Stimulated activated CD8-positive, alpha-beta memory T cell treated with anti-CD3 and anti-CD28 coated beads, Interleukin-12 subunit alpha, Interleukin-12 subunit beta, amount 100 ng/mL, for 24 hours (primary cell): ENCODE results near the gene ADAM12.
"Not testable (repeated sequence)": the region's sequence is repeated elsewhere in the genome, so short reads cannot be mapped to it uniquely, and the experiment has no call there.

Experiments
- DNase-seq: peaks from one replicate; pipeline ENCODE4 v3.0.0-alpha.2; 2020; ENCODE audit errors: extremely low read depth

The ADAM12 gene

DNA sequence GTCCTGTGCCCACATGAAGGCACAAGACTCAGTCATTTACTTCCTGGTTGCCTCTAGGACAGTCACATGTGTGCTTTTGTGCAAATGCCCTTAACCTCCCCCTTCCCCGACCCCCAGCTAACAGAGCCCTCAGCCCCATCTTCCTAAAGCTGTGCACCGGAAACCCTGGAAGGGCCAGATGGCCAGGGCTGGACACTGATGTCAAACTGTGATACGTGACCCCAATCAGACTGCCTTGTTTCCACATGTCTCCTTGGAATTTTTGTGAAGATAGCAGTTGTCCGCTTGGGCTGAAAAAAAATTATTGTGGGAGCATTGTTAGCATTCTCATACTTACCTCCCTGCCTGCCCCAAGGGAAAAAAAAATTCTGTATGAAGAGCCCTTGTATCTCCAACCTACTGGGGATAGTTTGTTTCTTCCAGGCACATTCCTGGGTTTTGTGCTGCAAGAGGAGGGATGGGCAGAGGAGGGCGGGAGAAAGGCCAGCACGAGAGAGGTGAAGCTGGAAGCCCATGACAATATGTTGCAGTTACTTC, 17.0 kb upstream of the ADAM12 start:
- DNase-seq = no peak

DNA sequence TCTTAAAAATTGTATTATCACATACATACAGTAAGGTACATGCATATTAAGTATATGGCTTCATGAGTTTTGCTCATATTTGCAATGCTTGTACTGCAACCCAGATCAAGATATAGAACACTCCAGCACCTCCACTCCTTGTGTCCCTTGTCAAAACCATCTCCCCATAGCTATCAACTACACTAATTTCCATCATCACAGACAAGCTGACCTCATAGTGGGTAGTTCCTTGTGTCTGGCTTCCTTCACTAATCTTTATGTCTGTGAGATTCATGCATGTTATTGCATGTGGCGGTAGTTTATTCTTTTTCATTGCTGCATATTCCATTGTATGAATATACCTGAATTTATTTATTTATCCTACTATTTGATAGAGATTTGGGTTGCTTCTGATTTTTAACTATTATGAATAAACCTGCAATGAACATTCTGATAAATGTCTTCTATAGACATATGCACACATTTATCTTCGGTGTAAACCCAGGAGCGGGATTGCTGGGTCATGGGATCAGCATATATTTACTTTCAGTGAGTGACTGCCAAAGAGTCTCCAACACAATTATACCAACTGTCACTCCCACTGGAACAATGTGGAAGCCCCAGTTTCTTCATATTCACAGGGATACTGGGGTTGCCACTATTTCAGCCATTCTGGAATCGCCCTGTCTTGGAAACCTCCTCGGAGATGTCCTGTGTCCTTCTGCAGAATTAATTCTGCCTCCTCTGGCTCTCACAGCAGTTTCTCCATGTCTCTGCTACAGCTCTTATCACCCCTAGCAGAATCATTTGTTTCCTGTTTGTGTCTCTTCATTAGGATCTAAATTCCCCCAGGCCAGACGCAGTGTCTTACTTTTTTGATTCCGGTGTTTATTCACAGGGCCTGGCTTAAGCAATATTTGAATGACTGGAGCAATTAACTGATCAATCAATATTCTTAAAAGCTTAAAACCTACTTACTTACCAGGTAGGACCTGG, 14.7 kb upstream of the ADAM12 start:
- DNase-seq = no peak

DNA sequence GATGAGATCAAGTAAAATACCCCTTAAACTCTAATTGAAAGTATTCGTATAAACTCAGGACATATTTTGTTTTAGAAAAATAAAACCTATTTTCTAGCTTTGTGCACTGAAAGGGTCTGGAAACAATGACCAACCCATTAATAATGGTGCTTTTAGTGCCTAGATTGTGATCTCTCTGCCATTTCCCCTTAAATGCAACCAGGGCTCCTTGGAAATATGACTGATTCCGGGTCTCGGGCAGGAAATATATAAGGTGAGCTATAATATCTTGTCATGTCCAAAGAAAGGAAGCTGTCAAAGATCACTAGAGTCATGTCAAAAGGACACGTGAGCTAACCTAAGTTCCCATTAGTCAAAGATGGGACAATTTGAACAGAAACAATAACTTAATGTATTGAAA, 12.4 kb upstream of the ADAM12 start:
- no peak for DNase-seq

DNA sequence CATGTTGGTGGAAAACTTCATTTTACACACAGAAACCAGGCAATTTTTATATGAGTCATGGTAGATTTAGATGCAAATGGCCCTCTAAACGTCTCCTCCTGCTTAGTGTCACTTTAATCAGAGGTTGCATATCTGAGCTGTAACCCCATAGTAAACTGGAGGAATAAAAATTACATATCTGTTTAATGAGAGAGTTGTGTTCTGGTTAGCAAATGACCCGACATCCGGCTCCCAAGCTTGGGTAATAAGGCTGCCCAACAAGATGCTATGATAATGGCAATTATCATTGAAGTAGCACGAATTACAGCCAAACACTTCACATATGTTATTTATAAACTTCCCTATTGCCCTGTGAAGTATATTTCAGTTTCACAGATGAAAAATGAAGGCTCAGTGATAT, 10.6 kb upstream of the ADAM12 start:
- no peak for DNase-seq

DNA sequence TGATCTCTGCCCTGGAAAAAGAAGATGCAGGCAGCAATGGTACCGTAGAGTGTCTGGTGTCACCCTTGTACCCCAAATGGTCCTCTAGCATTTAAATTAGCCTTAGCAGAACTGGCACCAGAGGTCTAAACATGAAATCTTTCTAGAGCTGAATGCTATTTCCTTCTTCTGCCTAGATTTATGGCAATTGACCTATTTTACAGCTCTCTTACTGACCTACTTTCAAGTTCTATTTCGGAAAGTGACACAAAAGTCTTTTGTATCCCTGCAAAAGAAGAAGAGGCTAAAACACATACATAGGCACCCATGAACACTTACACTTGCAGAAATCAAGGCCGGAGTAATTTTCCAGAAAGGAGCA, 10.1 kb upstream of the ADAM12 start:
- DNase-seq = no peak

DNA sequence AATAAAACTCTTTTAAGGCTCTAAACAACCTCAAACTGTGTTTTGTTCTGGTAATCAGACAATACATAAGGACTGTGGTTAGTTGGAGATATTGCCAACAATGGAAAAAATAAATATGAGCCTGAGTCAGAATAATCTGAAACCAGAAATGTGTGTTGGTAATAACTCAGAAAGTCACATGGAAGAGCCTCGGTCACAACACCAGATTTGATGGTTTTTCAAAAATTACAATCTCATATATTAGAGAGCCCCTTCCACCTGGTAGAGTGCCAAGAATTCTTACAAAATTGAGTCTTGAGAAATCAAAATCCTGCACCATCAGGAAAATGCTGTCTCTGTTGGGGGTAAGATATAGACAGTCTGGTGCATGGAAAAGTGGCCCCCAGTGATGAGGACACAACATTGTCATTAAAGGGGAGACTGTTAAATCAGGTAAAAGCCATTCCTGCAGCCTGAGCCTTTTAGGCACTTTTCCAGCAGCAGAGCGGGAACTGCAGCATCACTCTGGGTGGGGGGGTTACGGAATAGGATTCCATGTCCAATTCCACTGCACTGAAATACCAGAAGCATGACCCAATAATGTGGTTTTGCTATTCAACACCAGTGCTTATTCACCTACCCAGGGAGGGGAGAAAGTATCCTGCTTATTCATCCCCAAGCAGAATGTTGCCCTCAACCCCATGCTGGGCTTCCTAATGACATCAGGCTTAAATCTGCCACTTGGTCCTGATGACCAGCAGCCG, 9.5 kb upstream of the ADAM12 start:
- DNase-seq = no peak

DNA sequence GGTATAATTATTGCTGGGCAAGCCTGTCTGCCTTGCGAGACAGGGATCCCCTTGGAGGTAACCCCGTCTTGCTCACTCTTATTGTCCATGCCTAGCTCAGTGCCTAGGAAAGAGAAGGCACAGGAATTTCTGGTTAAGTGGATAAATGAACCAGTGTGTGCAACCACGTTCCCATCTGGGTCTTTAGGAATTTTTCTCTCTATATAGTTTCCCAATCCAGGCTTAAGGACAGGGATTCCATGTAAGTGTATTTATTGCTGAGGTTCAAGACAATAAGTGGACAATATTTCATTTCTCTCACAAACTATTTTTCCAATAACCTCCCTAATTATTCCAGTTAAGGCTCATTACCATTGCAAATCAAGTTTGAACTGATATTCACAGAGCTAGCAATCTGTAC, 8.9 kb upstream of the ADAM12 start:
- DNase-seq = no peak

DNA sequence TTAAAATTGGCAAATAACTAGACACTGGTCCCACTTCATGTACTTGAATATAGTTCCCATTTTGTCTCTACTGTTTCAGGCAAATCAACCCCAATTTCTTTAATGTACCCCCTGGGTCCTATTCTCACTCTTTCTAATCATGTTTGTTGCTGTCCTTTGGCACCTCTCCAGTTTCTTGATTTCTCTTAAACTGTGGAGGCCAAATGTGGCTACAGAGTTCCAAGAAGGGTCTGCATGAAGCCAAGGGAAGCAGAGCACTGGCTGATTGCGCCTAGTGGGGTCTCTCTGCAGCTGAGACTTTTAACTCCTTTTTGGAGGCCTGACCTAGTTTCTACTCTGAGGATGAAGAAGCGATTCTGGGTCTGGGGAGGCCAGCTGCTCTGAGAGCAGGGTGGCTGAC, 6.7 kb upstream of the ADAM12 start:
- DNase-seq = no peak

DNA sequence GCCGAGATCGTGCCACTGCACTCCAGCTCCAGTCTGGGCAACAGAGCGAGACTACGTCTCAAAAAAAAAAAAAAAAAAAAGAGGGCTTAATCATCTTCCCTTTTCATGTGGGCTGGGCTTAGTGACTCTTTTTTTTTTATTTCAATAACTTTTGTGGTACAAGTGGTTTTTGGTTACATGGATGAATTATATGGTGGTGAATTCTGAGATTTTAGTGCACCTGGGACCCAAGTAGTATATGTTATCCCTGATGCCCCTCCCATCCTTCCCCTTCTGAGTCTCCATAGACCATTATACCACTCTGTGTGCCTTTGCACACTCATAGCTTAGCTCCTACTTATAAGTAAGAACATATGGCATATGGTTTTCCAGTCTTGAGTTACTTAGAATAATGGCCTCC, 4.8 kb upstream of the ADAM12 start:
- no peak for DNase-seq

DNA sequence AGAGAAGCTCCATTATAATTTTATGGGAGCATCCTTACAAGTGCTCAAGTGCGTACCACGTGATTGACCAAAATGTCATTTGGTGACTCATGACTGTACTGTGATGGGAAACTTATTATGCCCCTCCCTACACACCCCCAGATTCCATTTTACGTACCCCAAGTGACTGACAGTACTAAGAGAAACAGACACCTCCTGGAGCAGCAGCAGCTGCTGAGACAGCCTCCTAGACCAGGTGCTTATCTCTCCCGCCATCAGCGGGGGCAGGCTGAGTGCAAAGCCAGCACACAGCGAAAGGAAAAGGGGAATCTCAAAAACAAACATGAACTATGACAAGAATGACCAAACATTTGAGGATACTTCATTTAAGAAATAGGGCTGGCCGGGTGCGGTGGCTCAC, 4.2 kb upstream of the ADAM12 start:
- no peak for DNase-seq

DNA sequence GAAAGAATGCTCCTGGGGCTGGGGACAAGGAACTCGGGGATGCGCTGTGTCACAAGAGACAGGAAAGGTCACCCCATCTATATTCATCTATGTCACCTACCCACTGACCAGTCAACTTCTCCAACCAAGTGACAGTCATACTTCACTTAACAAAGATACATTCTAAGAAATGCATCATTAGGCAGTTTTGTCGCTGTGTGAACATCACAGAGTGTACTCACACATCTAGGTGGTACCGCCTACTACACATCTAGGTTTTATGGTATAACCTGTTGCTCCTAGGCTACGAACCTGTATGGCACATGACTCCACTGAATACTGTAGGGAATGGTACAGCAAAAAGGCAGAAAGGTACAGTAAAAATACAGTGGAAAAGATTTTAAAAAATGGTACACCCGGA, 3.8 kb upstream of the ADAM12 start:
- DNase-seq = no peak

DNA sequence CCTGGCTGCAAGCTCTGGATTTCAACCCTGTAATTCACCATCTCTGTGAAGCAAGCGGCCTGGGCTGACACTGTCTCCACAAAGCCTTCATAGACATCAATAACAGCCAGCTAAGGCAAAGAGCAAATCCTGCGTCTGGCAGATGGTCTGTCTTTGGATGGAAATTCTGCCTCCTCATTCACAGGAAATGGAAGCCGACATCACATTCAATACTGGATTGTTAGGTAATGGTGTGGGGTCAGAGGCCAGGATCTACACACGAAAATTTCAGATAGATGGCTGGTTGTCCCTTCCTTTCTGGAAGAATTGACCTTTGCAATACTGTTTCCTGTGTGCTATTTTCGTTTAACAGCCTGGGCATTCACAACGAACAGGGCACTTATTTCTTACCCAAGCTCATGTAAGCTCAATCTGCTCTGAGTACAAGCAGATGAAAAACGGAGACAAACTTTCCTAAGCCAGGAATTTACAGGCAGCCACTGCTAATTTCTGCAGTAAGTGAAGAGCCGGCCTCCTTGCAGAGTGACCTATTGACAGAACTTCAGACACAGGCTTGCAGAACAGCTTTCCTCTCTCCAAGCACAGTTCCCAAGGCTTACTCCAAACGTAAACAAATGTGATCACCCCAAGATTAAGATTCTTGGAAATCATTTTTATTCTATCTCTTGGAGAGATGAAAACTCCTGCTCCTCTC, 3.1 kb upstream of the ADAM12 start:
- no peak for DNase-seq

DNA sequence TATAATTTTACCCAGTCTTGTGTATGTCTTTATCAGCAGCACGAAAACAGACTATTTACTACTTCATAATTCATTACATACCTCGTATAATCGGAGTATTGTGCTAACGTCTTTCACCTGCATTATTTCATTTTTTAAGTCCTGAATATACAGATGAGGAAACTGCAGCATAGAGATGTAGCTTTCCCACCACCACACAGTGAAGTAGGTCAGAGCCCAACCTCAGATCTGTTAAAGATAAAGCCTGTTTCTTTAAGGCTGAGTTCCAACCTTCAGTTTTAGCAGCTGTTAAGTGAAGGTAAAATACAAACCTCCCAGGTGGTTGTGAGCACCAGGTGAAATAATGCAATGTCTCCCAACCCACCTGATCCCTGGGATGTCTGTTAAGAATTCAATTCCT, 2.0 kb upstream of the ADAM12 start:
- DNase-seq = no peak

DNA sequence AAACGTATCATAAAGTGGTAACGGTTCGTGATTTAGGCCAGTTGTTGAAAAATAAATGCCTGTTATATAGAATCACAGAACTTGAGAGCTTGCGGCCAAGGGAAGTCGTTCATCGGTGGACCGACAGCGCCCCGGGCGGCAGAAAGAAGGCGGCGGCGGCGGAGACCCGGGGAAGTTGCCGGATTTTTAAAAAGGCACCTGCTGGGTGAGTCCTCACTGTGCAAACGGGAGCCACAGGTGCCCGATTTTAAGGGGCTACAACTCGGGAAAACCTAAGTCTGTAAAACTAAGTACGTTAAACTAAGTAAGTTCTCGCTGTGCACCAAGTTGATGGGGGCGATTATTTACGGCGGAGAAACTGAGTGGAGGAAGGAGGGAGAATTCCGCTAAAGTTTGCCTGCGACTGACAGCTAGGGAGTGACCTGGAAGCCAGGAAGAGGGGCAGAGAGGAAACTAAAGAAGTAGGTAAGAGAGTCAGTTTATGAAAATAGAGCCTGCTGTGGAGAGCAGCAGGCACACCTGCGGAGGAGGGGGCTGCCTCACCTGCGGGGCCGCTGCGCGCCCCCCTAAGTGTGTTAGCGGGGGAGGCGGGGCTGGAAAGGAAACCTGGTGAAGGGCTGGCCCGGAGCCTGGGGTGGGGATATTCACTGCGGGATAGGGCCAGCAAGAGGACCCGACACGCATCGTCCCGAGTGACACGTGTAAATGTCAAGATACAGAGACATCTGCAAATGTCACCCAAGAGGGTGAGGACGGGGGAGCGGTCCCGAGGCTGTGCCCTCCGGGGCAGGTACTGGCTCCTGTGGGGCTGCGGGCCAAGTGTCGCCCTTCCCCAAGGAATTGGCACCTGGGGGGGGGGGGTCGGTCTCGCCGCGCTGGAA, 996 bp downstream of the ADAM12 start:
- DNase-seq = no peak

DNA sequence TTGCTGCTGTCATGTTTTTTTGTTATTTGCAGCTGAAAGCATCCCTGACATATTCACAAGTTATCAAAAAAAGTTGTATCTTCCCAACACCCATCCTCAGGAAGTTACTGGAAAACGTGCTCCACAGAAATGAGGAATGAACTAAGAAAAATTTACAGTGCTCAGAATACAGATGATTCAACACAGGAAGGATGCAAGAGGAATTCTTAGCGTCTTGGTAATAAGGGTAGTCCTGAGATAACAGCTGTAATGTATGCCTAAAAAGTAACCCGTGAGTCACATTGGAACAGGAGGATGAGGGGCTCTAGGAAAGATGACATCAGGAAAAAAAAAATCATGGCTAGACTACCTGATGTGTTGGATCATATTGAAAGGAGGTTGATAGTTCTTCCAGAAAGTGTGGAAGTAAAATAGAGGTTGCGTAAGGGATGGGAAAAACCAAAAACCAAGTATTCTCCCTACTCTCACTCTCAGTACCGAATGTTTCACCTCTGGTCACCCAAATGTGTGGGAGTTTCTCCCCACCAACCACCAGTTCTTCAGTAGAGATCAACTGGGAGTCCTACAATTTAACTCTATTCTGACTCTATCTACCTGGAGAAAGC, 3.9 kb downstream of the ADAM12 start:
- no peak for DNase-seq

DNA sequence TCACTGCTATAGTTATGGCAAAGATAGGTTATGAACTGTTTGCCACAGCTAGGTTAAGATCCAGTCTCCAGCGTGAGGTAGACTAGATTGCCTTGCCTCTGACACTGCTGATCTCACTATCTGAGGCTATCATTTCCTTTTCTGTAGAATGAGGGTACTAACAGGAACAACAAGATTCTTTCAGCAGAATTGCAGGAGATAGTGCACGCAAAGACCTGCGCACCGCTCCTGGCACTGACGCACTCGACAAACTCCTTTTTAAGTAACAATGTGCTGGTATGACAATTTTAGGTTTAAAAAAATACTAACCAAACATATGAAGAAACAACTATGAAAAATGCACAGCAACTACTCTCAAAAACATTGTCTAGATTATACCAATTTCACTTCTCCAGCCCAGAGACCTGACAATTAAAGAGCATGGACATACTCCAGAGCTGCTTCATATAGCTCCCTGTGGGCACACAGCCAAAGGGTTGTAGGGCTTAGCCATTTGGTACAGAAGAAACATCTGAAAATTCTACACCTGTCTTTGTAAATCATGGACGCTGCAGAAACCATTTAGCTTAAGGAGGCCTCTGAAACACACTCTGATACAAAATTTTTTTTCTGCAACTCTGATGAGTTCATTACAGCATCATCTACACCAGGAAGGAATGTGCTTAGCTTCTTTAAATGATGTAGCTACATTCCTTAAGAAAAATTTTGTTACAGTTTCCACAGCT, 7.8 kb downstream of the ADAM12 start:
- no peak for DNase-seq

DNA sequence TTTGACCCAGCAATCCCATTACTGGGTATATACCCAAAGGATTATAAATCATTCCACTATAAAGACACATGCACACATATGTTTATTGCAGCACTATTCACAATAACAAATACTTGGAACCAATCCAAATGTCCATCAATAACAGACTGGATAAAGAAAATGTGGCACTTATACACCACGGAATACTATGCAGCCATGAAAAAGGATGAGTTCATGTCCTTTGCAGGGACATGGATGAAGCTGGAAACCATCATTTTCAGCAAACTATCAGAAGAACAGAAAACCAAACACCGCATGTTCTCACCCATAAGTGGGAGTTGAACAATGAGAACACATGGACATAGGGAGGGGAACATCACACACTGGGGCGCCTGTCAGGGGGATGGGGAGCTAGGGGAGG, 9.1 kb downstream of the ADAM12 start:
- DNase-seq = not testable (repeated sequence)

DNA sequence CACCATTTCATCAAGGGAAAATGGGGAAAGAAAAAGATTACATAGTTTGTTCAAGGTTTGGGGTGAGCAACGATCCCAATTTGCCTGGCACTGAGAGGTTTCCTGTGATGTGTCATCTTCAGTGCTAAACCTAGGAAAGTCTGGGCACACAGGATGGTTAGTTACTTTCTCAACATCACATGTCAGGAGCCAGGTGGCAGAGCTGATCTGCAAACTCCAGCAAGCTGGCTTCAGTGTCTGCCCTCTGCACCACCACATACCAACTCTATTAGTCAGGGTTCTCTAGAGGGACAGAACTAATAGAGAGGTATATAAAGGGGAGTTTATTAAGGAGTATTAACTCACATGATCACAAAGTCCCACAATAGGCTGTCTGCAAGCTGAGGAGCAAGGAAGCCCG, 11.3 kb downstream of the ADAM12 start:
- DNase-seq = no peak

DNA sequence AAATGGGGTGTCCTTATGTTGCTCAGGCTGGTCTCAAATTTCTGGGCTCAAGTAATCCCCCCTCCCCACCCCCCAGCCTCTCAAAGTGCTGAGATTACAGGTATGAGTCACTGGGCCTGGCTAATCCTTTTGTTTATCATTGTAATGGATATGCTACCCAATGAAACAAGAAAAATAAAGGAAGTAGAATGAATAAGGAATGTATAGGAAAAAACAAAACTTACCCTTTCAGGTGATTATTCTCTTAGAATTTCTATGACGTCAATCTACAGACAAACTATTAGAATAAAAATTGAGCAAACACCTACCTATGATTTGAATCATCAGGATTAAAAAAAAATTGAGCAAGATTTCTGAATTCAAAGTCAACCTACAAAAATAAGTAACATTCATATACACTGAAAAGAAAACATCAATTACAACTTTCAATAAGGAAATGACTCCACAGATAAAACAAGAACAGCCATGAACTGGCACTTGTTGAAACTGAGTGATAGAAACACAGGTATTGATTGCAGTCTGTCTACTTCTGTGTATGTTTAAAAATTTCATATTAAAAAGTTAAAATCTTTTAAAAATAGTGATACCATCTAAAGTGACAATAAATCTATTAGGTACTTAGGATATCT, 12.2 kb downstream of the ADAM12 start:
- no peak for DNase-seq

DNA sequence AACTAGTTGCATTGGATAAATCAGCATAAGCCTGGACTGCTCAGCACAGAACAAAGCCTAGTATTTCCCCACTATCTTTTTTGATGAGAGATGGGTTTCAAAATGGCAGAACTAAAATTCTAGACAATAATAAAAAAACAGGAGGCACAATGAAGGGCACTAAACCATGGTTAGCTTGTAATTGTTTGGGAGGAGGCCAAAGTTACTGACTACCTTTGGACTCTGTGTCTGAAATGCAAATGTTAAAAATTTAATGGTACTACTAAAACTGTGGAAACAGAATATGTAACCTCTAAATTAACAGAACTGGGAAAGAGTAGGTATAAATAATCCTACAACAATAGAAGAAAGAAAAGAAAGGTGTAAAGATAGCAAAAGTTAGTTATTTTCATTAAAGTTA, 13.0 kb downstream of the ADAM12 start:
- no peak for DNase-seq
